GM23248 (cell line): ENCODE results near the gene FUT7. TPM values are rescaled to one million over a fixed set of nuclear protein-coding genes. Genes with fewer than 3 reads are reported as not detected.

Experiments
- DNase-seq: peaks from one replicate; pipeline ENCODE4 v3.0.0-alpha.2; 2015
- H2AFZ ChIP-seq: fragments of 200-600 bp; sonication (generic); 2 replicates; pipeline ENCODE4 v1.6.1; 2016; ENCODE audit warnings: antibody characterized with exemption
- H3F3A ChIP-seq: fragments of 200-600 bp; sonication (generic); 2 replicates; pipeline ENCODE4 v1.6.1; 2016; ENCODE audit warnings: mild to moderate bottlenecking, antibody characterized with exemption, mixed run types; ENCODE audit not compliant: insufficient read depth
- H3K27ac ChIP-seq: fragments of 200-600 bp; sonication (generic); 2 replicates; pipeline ENCODE4 v1.5.1; 2016; ENCODE audit warnings: mild to moderate bottlenecking
- H3K27me3 ChIP-seq: fragments of 200-600 bp; sonication (generic); replicated peaks from 2 replicates; pipeline ENCODE4 v1.6.1; 2016; ENCODE audit warnings: mild to moderate bottlenecking; ENCODE audit not compliant: insufficient read depth
- H3K36me3 ChIP-seq: fragments of 200-600 bp; sonication (generic); 2 replicates; pipeline ENCODE4 v1.6.1; 2016; ENCODE audit warnings: low read depth, mild to moderate bottlenecking
- H3K4me1 ChIP-seq: fragments of 200-600 bp; sonication (generic); 2 replicates; pipeline ENCODE4 v1.6.1; 2016; ENCODE audit warnings: mild to moderate bottlenecking; ENCODE audit not compliant: insufficient read depth
- H3K4me2 ChIP-seq: fragments of 200-600 bp; sonication (generic); one replicate; pipeline ENCODE4 v1.6.1; 2016; ENCODE audit warnings: mild to moderate bottlenecking; ENCODE audit not compliant: unreplicated experiment
- H3K4me3 ChIP-seq: fragments of 200-600 bp; sonication (generic); 2 replicates; pipeline ENCODE4 v1.5.1; 2016; ENCODE audit warnings: mild to moderate bottlenecking
- H3K79me2 ChIP-seq: fragments of 200-600 bp; sonication (generic); 2 replicates; pipeline ENCODE4 v1.6.1; 2016; ENCODE audit warnings: mild to moderate bottlenecking; ENCODE audit not compliant: insufficient read depth
- H3K9ac ChIP-seq: fragments of 200-600 bp; sonication (generic); 2 replicates; pipeline ENCODE4 v1.6.1; 2016; ENCODE audit warnings: mild to moderate bottlenecking
- H3K9me2 ChIP-seq: fragments of 200-600 bp; sonication (generic); 2 replicates; pipeline ENCODE4 v1.6.1; 2016; ENCODE audit warnings: mixed run types, mild to moderate bottlenecking, moderate library complexity; ENCODE audit not compliant: insufficient read depth
- H3K9me3 ChIP-seq: fragments of 200-600 bp; sonication (generic); one replicate; pipeline ENCODE4 v1.6.1; 2017; ENCODE audit warnings: low read depth
- H4K20me1 ChIP-seq: fragments of 200-600 bp; sonication (generic); 2 replicates; pipeline ENCODE4 v1.6.0; 2016; ENCODE audit not compliant: insufficient read depth
- EZH2 ChIP-seq: fragments of 200-600 bp; sonication (generic); IDR thresholded peaks from 2 replicates; pipeline ENCODE4 v1.6.1; 2018; ENCODE audit warnings: antibody characterized with exemption, mild to moderate bottlenecking; ENCODE audit not compliant: insufficient read depth, poor library complexity, severe bottlenecking
- EZH2phosphoT487 ChIP-seq: fragments of 200-600 bp; sonication (generic); IDR thresholded peaks from 2 replicates; pipeline ENCODE4 v1.6.1; 2018; ENCODE audit warnings: antibody characterized with exemption, moderate library complexity, mild to moderate bottlenecking, low read depth; ENCODE audit not compliant: insufficient read depth
- WGBS, 2 experiments: methylation state at CpG; one replicate each; pipeline ENCODE4 v1.1.6; 2015 to 2017; ENCODE audit warnings: low lambda C conversion rate in 2 of 2, low coverage in 1 of 2; ENCODE audit errors: missing lambda C conversion rate in 2 of 2; 5-methylcytosine and 5-hydroxymethylcytosine counted together
- in situ Hi-C: fragments of 300-500 bp; cut with MboI; formaldehyde crosslinking; loops from 2 replicates; pipeline ENCODE4 v1.15.0; 2020
- polyA plus RNA-seq: library from polyadenylated mRNA; unstranded; fragments of >200 nt; fragmentation: Nextera tagmentation; extraction: Ambion mirVana; gene quantifications from 2 replicates; pipeline ENCODE4 v1.2.1, GENCODE V29; 2016
- total RNA-seq: library from RNA; depleted of rRNA; stranded (reverse); fragments of >200 nt; shearing (Covaris generic); gene quantifications from 2 replicates; pipeline ENCODE4 v1.2.3, GENCODE V29; 2014

The FUT7 gene
- total and polyA plus RNA-seq, 2 experiments from 2014 or later, result not detected

DNA sequence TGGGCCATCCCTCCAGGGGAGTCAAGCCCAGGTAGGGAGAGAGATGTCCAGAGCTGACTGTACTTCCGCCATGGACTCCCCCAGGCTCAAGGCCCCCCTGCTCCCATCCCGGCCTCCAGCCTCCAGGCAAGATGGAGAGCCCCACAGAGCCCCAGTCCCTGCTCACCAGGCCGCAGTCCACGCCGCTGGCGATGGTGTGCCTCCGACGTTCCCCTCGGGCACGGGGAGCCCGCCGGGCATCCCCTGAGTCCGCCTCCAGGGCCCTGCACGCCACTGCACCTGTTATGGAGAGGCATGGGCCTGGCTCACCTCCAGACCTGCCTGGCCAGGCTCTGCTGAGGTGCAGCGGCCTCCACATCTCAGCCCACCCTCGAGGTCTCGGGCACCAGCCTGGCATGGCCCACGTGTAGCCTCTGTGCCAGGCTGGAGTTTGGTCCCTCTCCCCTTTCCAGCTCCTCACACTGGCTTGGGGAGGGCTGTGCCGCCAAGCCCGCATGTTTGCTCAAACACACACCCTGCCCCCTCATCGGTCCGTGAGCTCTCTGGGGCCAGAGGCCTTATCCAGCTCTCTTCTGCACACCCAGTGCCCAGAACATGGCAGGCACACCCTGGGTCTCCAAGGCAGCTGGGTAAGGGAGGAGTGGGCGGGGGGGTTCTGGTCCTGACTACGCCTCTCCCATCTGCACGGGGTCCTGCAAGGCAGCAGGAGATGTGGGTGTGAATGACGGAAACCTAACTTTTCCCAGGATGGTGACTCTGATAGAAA is 34.4 kb upstream of the FUT7 start:
- Histone ChIP-seq H3K36me3 (no peaks in the 10 kb centered on the region), H3K9ac (no peak overlapping the region), H3K79me2 (no peaks in the 10 kb centered on the region), H3K27me3 (no peaks in the 10 kb centered on the region), H3K27ac (no peak overlapping the region), H3K9me3 (no peaks in the 10 kb centered on the region), H2AFZ (no peak overlapping the region), H3F3A (no peaks in the 10 kb centered on the region), H4K20me1 (no peaks in the 10 kb centered on the region), H3K4me1 (no peaks in the 10 kb centered on the region), H3K9me2 (no peaks in the 10 kb centered on the region), H3K4me3 (no peak overlapping the region), H3K4me2 (no peak overlapping the region)
- no peak for DNase-seq
- 86 to 88% methylated on average over 18 to 26 of the region's 26 CpGs for WGBS, 2 experiments
- TF ChIP-seq EZH2, result no peak
- no peak for TF ChIP-seq EZH2phosphoT487
- in situ Hi-C loops, result no loop called here

DNA sequence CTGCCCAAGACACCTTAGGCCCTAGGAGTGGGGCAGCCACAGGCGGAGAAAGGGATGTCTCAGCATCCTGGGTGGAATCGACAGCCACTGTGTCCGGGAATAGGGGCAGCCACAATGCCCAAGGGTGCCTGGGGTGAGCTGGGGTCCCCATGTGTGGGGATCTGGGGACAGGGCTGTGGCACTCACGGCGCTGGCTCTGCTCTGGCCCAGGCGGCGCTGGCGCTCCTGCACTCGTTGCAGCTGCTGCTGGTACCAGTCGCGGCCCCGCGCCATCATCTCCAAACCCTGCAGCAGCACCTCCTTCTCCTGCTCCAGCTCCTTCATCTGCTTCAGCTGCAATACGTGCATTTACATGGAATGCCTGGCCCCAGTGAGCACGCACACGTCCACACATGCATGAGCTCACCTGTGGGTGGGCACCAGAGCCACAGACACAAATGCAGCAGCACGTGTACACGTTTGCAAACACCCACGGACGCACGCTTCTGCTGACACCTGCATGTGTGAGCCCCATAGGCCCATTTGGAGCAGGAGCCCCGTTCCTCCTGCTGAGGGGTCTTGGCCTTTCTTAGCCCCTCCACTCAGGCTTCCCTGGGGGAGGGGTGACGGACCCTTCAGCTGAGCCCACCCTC is 33.6 kb upstream of the FUT7 start:
- no peak overlapping the region for H2AFZ ChIP-seq
- no peaks in the 10 kb centered on the region for H3K79me2 ChIP-seq
- TF ChIP-seq EZH2phosphoT487 (no peak), EZH2 (no peak)
- no peaks in the 10 kb centered on the region for H3K27me3 ChIP-seq
- 79 to 83% methylated on average over 23 of the region's 23 CpGs for WGBS, 2 experiments
- H3K4me2 ChIP-seq, result no peak overlapping the region
- H3K4me3 ChIP-seq, result no peak overlapping the region
- H3F3A ChIP-seq, result no peaks in the 10 kb centered on the region
- H3K9me2 ChIP-seq, result no peaks in the 10 kb centered on the region
- in situ Hi-C loops, result no loop called here
- no peaks in the 10 kb centered on the region for H3K36me3 ChIP-seq
- no peak overlapping the region for H3K27ac ChIP-seq
- H3K9ac ChIP-seq, result no peak overlapping the region
- no peak for DNase-seq
- H4K20me1 ChIP-seq, result no peaks in the 10 kb centered on the region
- H3K9me3 ChIP-seq, result no peaks in the 10 kb centered on the region
- no peaks in the 10 kb centered on the region for H3K4me1 ChIP-seq

DNA sequence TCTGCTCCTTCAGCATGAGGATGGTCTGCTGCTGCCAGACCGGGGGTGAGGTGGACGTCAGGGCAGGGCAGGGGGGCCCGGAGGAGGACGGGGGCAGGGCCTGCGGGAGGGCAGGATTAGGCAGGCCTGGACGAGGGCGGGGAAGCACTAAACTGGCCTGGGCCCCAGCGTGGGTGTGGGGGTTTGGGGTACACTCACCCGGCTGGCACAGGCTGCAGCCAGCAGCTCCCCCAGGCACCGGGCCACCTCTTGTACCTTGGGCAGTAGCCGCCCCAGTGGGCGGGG is 32.9 kb upstream of the FUT7 start:
- 40 to 68% methylated on average over 1 to 12 of the region's 12 CpGs for WGBS, 2 experiments
- H3K4me2 ChIP-seq, result no peak overlapping the region
- no peaks in the 10 kb centered on the region for H3K27me3 ChIP-seq
- H3F3A ChIP-seq, result no peaks in the 10 kb centered on the region
- H3K4me3 ChIP-seq, result no peak overlapping the region
- DNase-seq, result no peak
- no peaks in the 10 kb centered on the region for H4K20me1 ChIP-seq
- H3K9ac ChIP-seq, result no peak overlapping the region
- H3K36me3 ChIP-seq, result no peaks in the 10 kb centered on the region
- H3K9me2 ChIP-seq, result no peaks in the 10 kb centered on the region
- no peaks in the 10 kb centered on the region for H3K79me2 ChIP-seq
- no peaks in the 10 kb centered on the region for H3K4me1 ChIP-seq
- no peak for TF ChIP-seq EZH2
- TF ChIP-seq EZH2phosphoT487, result no peak
- in situ Hi-C loops, result no loop called here
- H2AFZ ChIP-seq, result no peak overlapping the region
- no peaks in the 10 kb centered on the region for H3K9me3 ChIP-seq
- no peak overlapping the region for H3K27ac ChIP-seq

GRCh38 chr9:137064027-137064879 is 32.4 kb upstream of the FUT7 start:
- Histone ChIP-seq H3K4me3 (no peak overlapping the region), H3K4me1 (no peaks in the 10 kb centered on the region), H3K4me2 (no peak overlapping the region), H3K27me3 (no peaks in the 10 kb centered on the region), H2AFZ (no peak overlapping the region), H3K36me3 (no peaks in the 10 kb centered on the region), H3K9me3 (no peaks in the 10 kb centered on the region), H4K20me1 (no peaks in the 10 kb centered on the region), H3K79me2 (no peaks in the 10 kb centered on the region), H3K27ac (no peak overlapping the region), H3K9me2 (no peaks in the 10 kb centered on the region), H3F3A (no peaks in the 10 kb centered on the region), H3K9ac (no peak overlapping the region)
- in situ Hi-C loops, result no loop called here
- WGBS, 2 experiments, result 25 to 43% methylated on average over 37 to 55 of the region's 55 CpGs
- DNase-seq, result peak; percentile 58
- TF ChIP-seq EZH2phosphoT487, result no peak
- no peak for TF ChIP-seq EZH2
